Measurements from ENCODE around the gene DUOXA1.

DNA sequence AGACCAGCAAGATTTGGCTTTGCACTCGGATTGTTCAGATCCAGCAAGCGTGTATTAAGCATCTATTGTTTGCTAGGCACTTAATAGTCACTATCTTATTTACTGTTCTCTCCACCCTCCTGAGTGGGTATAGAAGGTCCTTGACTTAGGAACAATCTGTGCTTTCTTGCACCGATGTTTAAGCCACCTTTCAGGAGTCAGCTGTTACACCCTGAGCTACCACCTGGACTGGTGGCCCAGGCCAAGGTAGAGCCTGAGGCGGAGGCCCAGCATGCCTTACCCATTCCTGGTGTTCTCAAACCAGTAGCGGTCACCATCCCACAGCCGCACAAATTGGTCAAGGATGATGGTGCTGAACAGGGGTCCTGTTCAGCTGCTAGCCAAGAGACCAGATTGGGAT, 10.1 kb upstream of the DUOXA1 start:
- TF ChIP-seq RAD21 (IDR thresholded peaks at IDR 0.05; ENCODE audit: low read length) (no peak), SMC3 (IDR thresholded peaks at IDR 0.05; ENCODE audit: low read depth, low read length) (no peak), POLR2A (IDR thresholded peaks at IDR 0.05; ENCODE audit: low read depth, low read length) (no peak), MAFK (IDR thresholded peaks at IDR 0.05; ENCODE audit: low read depth, low read length) (no peak), MXI1 (IDR thresholded peaks at IDR 0.05; ENCODE audit: borderline replicate concordance, low read depth, low read length) (no peak), CEBPB (IDR thresholded peaks at IDR 0.05; ENCODE audit: low read depth, low read length) (no peak), ELK1 (IDR thresholded peaks at IDR 0.05; ENCODE audit: borderline replicate concordance, low read depth, low read length) (no peak), USF2 (IDR thresholded peaks at IDR 0.05; ENCODE audit: low read depth, low read length) (no peak), RFX5 (IDR thresholded peaks at IDR 0.05; ENCODE audit: low read depth, low read length) (no peak), CHD1 (IDR thresholded peaks at IDR 0.05; ENCODE audit: low read depth, low read length) (no peak), NFE2L2 (IDR thresholded peaks at IDR 0.05; ENCODE audit: low read depth, low read length) (no peak), BHLHE40 (IDR thresholded peaks at IDR 0.05; ENCODE audit: low read depth, low read length) (no peak), FOS (IDR thresholded peaks at IDR 0.05; ENCODE audit: low read depth, low read length) (no peak)
- TF ChIP-seq, protein P1, sequence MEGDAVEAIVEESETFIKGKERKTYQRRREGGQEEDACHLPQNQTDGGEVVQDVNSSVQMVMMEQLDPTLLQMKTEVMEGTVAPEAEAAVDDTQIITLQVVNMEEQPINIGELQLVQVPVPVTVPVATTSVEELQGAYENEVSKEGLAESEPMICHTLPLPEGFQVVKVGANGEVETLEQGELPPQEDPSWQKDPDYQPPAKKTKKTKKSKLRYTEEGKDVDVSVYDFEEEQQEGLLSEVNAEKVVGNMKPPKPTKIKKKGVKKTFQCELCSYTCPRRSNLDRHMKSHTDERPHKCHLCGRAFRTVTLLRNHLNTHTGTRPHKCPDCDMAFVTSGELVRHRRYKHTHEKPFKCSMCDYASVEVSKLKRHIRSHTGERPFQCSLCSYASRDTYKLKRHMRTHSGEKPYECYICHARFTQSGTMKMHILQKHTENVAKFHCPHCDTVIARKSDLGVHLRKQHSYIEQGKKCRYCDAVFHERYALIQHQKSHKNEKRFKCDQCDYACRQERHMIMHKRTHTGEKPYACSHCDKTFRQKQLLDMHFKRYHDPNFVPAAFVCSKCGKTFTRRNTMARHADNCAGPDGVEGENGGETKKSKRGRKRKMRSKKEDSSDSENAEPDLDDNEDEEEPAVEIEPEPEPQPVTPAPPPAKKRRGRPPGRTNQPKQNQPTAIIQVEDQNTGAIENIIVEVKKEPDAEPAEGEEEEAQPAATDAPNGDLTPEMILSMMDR (conservative IDR thresholded peaks at IDR 0.05; ENCODE audit: low read depth, low read length), result no peak

All from IMR-90 (cell line).